DMS53 treated with DMSO at 0.1 percent for 48 hours (cell line): ENCODE data around the gene LUC7L3.
A peak's percentile ranks its signal among the peaks of the same experiment; 100 is the strongest.

Experiments used
- DNase-seq: peaks from one replicate; lab custom pipeline; 2025; ENCODE audit not compliant: unreplicated experiment; lab: John Stamatoyannopoulos, UW

Gene LUC7L3

DNA sequence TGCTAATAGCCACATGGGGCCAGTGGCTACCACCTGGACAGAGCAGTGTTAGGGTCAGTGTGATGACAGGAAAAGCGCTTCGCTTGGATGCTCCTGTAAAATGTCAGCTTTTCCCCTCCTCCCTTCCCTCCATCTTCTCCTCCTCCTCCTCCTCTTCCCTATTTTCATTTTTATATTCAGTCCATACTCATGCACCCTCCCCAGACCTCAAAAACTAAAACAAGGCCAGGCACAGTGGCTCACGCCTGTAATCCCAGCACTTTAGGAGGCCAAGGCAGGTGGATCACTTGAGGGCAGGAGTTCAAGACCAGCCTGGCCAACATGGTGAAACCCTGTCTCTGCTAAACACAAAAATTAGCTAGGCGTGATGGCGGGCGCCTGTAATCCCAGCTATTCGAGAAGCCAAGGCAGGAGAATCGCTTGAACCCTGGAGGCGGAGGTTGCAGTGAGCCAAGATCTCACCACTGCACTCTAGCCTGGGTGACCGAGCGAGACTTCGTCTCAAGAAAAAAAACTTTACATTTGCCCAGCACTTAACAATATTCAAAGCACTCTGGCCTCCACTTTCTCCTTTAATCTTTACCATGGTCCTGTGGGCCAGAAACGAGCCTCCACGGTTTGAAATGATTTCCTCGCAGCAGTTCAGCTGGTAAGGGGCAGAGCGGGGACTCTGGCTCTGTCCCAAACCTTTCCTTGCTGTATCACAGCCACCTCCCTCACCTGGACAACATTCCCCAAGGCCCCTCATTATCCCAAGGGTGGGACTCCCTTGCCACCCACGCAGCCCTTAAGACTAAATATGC lies 33.5 kb upstream of the LUC7L3 start:
- DNase-seq: no peak

DNA sequence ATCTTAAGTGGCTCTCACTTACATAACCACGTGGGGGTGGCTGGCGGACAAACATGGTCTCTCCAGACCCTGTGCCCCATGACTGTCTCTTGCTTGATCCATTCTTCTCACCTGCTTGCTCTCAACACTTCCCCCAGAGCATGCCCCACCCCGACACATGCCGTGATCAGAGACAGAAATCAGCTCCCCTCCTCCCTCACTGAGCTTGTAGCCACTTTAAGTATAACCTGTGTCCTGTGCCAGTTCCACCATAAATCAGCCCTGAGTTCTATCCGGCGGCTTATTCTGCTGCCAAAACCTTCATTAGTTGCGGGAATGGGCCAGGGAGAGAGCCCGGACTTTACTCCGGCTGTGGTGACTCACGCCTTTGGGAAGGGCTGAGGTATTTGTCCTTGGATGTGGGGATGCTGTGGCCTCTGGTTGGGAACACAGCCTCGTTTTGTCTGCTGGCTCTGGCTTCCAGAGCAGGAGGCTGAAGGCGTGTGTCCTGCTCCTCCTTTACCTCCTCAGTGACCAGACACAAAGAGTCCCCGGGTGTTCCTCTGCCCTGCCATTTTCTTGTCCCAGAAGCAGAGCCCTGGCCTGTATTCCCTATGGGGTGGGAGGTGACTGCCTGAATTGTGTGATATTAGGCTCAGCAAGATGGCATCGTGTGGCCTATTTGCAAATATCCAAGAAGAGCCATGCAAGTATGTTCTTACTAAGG lies 32.8 kb upstream of the LUC7L3 start:
- peak; percentile 72 for DNase-seq

DNA sequence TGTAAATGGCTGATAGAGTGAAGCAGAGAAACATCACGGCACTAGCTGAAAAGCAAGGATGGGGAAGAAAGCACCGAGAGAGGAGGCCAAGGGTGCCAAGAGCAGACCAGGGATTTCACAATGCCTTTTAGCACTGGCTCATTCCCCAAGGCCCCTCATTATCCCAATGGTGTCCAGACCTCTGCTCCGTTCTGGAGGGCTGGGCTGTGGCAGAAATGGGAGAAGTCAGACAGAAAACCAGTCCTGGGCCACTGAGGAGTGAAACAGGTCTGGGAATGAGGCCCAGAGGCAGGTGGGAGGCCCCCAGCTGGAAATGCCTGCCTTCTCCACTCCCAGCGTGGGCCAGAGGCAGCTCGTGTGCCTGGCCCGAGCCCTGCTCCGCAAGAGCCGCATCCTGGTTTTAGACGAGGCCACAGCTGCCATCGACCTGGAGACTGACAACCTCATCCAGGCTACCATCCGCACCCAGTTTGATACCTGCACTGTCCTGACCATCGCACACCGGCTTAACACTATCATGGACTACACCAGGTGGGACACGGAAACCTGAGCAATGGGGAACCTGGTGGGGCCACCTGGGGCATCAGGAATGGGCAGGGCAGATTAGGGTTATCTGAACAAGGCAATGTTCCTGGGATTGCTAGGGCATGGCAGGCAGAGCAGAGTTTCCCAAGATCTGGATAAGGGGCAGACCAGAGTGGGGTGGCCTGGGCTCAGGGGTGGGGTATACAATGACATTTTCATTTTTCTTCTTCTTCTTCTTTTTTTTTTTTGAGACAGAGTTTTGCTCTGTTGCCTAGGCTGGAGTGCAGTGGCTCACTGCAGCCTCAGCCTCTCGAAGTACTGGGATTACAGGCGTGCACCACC lies 32.0 kb upstream of the LUC7L3 start:
- DNase-seq: no peak

- no peak for DNase-seq
Observed at GRCh38 chr17:50688245-50688644, 31.2 kb upstream of the LUC7L3 start.

DNA sequence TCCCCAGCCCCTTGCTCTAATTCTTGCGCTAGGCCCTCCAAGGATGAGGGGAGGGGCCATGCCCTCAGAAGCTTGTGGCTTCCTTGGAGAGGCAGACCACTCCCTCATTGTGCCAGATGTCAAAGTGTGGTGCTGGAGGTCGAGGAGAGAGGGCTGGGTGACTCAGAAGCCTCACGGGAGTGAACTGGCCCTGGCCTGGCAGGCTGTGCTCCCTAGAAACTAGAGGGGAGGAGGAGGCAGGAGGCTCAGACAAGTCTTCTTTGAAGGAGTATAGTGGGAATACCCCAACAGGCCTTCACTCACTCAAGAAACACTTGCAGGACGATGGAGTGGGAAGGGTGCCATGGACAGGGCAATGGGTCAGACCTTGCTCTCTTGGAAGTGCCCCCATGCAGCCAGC lies 30.2 kb upstream of the LUC7L3 start:
- DNase-seq: no peak

- DNase-seq: no peak
Observed at GRCh38 chr17:50689956-50690886, 29.2 kb upstream of the LUC7L3 start.

DNA sequence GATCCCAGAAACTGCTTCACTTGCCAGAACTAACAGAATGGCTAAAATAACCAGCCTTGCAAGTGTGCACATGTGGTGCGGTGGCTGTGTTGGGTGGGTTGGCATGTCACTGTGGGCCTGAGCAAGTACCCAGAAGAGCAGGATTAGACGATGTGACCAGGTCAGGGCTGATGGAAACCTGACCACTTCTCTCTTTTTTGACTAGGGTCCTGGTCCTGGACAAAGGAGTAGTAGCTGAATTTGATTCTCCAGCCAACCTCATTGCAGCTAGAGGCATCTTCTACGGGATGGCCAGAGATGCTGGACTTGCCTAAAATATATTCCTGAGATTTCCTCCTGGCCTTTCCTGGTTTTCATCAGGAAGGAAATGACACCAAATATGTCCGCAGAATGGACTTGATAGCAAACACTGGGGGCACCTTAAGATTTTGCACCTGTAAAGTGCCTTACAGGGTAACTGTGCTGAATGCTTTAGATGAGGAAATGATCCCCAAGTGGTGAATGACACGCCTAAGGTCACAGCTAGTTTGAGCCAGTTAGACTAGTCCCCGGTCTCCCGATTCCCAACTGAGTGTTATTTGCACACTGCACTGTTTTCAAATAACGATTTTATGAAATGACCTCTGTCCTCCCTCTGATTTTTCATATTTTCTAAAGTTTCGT lies 28.4 kb upstream of the LUC7L3 start:
- DNase-seq: peak; percentile 37

GRCh38 chr17:50691550-50692447 lies 27.6 kb upstream of the LUC7L3 start:
- peak; percentile 11 for DNase-seq

DNA sequence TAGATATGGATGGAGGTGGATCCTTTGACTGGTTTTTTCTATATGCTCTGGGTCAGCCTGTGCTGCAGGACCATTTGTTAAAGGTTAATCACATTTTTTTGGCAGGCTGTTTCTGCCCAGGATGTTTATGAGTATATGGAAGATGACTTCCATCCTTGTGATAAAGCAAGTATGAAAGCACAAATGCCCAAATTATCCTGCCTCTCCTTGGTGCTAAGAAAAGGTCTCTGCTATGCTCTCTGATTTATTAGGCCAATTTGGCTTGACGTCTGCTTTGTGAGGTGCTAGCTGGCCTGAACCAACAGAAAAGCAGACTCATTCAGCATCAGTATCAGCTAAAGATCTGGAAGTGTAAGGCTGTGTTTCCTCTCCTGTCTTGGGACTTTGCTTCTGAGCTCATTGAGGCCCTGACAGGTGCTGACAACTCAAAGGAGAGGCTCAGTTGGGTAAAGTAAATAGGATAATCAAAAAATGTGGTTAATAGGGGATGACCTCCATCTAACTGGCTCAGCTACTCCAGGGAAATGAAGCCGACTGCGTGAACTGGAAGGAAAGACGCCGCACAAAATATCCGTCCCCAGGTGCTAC lies 26.9 kb upstream of the LUC7L3 start:
- peak; percentile 96 for DNase-seq

- peak; percentile 97 for DNase-seq
Observed at GRCh38 chr17:50693036-50693682, 26.2 kb upstream of the LUC7L3 start.

GRCh38 chr17:50696365-50696879 lies 23.0 kb upstream of the LUC7L3 start:
- no peak for DNase-seq

- DNase-seq: no peak
Observed at GRCh38 chr17:50697062-50697461, 22.3 kb upstream of the LUC7L3 start.

GRCh38 chr17:50697663-50698272 lies 21.6 kb upstream of the LUC7L3 start:
- peak; percentile 22 for DNase-seq

- DNase-seq: no peak
Observed at GRCh38 chr17:50699410-50699809, 20.0 kb upstream of the LUC7L3 start.

DNA sequence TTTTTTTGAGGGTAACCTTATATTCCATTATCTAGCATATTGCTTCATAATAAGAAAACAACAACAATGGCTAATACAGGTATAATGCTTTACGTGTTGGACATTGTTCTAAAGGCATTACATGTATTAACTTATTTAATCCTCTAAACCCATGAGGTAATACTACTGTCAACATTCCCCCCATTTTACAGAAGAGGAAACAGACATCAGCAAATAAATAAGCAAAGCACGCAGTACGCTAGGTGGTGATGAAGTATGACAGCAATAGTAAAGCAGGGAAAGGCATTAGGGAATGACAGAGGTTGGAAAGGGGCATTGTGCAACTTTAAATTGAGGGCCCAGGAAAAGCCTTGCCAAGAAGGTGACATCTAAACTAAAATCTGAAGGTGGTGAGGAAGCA lies 16.2 kb upstream of the LUC7L3 start:
- DNase-seq: no peak

DNA sequence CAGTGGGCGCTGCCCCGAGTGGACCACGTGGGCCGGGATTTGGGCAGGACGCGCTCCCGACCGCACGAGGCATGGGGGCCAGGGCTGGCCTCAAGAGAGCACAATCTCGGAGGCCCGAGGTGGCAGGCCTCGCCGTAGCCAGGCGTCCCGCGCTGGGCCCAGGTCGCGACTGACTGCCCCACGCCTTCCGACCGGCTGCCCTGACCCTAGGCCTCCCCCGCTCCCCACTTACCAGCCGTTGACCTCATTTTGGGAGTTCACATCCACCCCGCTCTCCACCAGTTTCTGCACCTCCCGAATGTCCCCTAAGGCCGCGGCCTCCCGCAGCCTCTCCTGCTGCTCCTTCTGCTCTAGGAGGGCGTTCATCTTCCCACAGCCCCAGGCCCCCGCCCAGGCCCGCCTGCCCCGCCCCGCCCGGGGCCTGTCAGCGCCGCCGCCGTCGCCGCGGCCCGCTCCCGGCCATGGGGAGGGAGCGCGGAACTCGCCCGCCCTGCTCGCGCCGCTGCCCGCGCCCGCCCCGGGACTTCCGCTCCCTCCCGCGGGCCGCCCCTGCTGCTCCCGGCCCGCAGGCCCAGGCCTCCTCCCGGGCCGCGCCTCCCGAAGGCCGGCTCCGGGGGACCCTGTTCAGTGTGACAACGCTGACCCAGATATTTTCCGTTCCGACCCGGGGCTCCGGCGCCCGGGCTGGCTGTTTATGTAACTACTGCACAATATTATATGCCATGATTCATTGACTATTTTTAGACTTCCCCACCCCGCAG lies 11.9 kb upstream of the LUC7L3 start, which contains the start of gene ANKRD40:
Gene ANKRD40, minus strand, starts transcription at position 626 of the 761 bp plus-strand sequence. Its CDS starts 260 bp downstream, at position 366.
- DNase-seq: peak; percentile 93
